Gastrocnemius medialis (tissue), 4 donors: ENCODE measurements around the gene NFATC3.

ENCODE experiments used
- POLR2A ChIP-seq, 2 donors: fragments of 450-650 bp; IDR thresholded peaks; one replicate each; pipeline ENCODE4 v1.6.1; 2017; ENCODE audit warnings: antibody characterized with exemption in 2 of 2, mild to moderate bottlenecking in 2 of 2, moderate library complexity in 2 of 2
- TF ChIP-seq, protein P1 (sequence below), 5 experiments: fragments of 450-650 bp in 3 of 5; fragments of 200-600 bp in 2 of 5; sonication (generic) in 2 of 5; IDR thresholded peaks in 4 of 5; conservative IDR thresholded peaks in 1 of 5; 1 replicate in 4 of 5; 2 replicates in 1 of 5; pipeline ENCODE4 v1.5.1; 2016 to 2019; ENCODE audit warnings: antibody characterized with exemption in 5 of 5, mild to moderate bottlenecking in 3 of 5, moderate library complexity in 3 of 5

DNA sequence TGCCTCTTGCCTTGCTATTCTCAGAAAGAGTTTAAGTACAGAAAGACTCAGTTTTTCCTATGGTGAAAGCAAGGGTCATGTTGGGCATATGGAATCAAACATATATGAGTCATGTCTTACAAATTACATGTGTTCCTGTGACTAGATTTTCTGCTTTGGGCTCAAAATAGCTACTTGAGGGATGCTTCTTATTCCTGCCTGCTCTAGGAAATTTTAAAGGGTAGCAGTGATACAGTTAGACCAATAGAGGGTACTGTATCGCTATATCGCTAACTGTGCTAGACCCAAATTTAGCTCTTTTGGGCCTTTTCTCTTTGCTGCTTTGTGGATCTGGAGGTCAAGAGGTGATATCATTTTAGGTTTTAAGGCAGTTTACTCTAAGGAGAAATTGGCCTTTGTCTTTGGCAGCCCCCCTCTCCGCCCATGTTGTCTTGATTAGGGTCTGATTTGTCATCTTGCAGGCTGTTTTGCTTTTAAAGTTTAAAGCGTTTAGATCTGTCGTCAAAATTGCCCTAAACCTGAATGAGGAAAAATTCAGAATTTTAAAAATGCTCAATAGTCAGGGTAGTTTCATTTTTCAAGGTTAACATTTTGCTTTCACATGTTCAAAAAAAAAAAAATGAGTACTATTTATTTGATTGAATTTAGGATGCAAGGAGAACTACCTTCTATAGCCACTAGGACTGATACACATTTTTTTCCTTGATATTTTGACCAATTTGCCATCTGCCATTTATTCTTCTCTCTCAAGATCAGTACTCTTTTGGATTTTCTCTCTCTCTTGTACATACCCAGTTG, 8.8 kb downstream of the NFATC3 start:
- TF ChIP-seq, protein P1, sequence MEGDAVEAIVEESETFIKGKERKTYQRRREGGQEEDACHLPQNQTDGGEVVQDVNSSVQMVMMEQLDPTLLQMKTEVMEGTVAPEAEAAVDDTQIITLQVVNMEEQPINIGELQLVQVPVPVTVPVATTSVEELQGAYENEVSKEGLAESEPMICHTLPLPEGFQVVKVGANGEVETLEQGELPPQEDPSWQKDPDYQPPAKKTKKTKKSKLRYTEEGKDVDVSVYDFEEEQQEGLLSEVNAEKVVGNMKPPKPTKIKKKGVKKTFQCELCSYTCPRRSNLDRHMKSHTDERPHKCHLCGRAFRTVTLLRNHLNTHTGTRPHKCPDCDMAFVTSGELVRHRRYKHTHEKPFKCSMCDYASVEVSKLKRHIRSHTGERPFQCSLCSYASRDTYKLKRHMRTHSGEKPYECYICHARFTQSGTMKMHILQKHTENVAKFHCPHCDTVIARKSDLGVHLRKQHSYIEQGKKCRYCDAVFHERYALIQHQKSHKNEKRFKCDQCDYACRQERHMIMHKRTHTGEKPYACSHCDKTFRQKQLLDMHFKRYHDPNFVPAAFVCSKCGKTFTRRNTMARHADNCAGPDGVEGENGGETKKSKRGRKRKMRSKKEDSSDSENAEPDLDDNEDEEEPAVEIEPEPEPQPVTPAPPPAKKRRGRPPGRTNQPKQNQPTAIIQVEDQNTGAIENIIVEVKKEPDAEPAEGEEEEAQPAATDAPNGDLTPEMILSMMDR (IDR thresholded peaks at IDR 0.05 in 4 of 5, conservative IDR thresholded peaks at IDR 0.05 in 1 of 5): peak in 4 of 5 experiments; percentile 31 to 49 (median 46)
- TF ChIP-seq POLR2A (IDR thresholded peaks at IDR 0.05): no peak
